Measurements from ENCODE around the gene NUB1.

NUB1 gene

DNA sequence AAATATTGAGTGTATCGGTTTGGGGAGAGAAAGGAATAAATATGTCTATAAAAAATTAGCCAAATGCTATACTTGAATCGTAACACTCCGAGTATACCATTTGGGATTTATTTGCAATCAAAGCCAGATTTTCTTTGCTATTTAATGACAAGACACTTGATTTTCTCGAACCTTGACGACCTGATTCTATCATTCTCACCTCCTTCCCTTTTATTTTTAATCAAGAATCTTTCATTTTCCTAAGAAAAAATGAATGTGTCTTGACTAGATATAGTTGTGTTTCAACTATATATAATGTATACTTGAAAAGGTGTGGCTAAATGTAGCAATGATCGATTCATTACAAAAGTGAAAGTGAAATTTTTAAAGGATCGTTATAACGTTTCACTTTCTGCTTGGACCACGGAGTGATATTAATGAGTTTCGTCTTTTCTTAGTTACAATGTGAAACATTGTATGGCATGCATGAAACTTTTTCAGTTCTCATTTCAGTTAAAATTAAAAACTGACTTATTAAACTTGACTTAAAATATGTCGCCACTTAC is 562 bp downstream of the NUB1 start:
- TF ChIP-seq, protein P1, sequence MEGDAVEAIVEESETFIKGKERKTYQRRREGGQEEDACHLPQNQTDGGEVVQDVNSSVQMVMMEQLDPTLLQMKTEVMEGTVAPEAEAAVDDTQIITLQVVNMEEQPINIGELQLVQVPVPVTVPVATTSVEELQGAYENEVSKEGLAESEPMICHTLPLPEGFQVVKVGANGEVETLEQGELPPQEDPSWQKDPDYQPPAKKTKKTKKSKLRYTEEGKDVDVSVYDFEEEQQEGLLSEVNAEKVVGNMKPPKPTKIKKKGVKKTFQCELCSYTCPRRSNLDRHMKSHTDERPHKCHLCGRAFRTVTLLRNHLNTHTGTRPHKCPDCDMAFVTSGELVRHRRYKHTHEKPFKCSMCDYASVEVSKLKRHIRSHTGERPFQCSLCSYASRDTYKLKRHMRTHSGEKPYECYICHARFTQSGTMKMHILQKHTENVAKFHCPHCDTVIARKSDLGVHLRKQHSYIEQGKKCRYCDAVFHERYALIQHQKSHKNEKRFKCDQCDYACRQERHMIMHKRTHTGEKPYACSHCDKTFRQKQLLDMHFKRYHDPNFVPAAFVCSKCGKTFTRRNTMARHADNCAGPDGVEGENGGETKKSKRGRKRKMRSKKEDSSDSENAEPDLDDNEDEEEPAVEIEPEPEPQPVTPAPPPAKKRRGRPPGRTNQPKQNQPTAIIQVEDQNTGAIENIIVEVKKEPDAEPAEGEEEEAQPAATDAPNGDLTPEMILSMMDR (IDR thresholded peaks at IDR 0.05; ENCODE audit: control insufficient read depth, insufficient read depth, low read depth, low read length, missing control alignments): no peak
- peak overlapping the region; percentile 70 for H3K4me3 ChIP-seq (ENCODE audit: control insufficient read depth, low read depth, low read length)
- no peak for DNase-seq (ENCODE audit: low read depth)

DNA sequence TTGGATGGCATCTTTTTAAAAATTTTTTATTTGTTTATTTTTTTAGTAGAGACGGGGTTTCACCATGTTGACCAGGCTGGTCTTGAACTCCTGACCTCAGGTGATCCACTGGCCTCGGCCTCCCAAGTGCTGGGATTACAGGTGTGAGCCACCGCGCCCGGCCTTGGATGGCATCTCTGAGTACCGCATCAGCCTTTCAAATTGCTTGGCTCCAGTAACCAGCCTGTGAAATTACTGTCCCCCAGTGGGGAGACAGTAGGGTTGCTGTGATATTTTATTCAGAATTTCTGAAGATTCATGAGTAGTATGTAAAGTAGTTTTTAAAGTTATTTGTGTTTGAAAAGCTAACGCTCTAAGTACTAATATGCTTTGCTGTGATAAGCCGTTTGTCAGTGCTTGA is 1.2 kb downstream of the NUB1 start:
- peak overlapping the region; percentile 70 for H3K4me3 ChIP-seq (ENCODE audit: control insufficient read depth, low read depth, low read length)
- no peak for DNase-seq (ENCODE audit: low read depth)
- TF ChIP-seq, protein P1 (IDR thresholded peaks at IDR 0.05; ENCODE audit: control insufficient read depth, insufficient read depth, low read depth, low read length, missing control alignments): no peak

- H3K4me3 ChIP-seq (ENCODE audit: control insufficient read depth, low read depth, low read length): no peak overlapping the region
- TF ChIP-seq, protein P1 (IDR thresholded peaks at IDR 0.05; ENCODE audit: control insufficient read depth, insufficient read depth, low read depth, low read length, missing control alignments): no peak
- no peak for DNase-seq (ENCODE audit: low read depth)
Observed at GRCh38 chr7:151343516-151343915, 1.9 kb downstream of the NUB1 start.

DNA sequence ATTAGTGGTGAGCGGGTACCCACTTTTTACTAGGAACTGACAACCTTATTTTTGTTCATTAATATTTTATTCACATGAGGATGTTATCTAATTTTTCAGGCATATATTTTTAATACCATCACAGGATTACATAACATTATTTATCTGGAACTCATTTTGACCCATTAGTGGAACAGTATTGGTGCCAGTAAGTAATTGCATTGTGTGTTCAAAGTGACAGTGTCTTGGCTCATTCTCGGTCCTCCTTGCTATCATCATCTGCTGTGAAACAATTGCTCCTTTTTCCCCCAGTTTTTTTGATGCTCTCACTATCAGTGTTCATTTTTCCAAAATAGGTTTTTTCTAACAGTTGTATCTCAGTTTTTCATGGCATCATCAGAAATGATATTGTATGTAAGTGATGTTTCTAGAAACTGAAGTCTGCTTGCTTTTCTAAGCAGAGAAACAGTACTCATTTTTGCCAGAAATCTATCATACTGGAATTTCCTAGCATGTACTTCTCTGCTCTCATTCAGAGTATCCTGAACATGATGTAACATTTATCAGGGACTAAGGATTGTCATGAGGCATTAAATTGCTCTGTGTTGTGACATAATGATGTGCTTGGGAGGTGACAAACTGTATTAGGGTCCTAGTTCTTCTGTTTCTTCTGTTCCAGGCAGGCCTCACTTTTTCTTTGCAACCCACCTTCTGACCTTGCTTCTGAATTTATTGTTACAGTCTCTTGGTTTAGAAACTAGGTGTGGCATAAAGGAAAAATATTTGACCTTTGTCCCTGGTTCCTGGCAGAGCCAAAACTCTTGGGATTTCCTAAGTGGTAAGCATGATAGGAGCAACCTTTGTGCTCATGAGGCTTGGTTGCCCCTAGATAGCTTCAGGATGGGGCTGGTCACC is 4.2 kb downstream of the NUB1 start:
- no peak for DNase-seq (ENCODE audit: low read depth)
- H3K4me3 ChIP-seq (ENCODE audit: control insufficient read depth, low read depth, low read length): no peak overlapping the region
- TF ChIP-seq, protein P1 (IDR thresholded peaks at IDR 0.05; ENCODE audit: control insufficient read depth, insufficient read depth, low read depth, low read length, missing control alignments): no peak

DNA sequence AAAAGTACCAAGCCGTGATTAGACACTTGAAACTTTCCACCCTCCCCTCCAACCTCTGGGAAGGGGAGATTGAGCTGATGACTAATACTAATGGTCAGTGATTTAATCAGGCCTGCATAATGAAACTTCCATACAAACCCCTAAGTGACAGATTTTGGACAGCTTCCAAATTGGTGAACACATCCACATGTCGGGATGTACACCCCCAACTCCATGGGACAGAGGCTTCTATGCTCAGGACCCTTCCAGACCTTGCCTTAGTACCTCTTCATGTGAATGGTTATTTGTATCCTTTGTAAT is 4.8 kb downstream of the NUB1 start:
- no peak overlapping the region for H3K4me3 ChIP-seq (ENCODE audit: control insufficient read depth, low read depth, low read length)
- no peak for DNase-seq (ENCODE audit: low read depth)

GRCh38 chr7:151347200-151347599 is 5.6 kb downstream of the NUB1 start:
- no peak for DNase-seq (ENCODE audit: low read depth)
- TF ChIP-seq, protein P1 (IDR thresholded peaks at IDR 0.05; ENCODE audit: control insufficient read depth, insufficient read depth, low read depth, low read length, missing control alignments): no peak
- H3K4me3 ChIP-seq (ENCODE audit: control insufficient read depth, low read depth, low read length): no peak overlapping the region

More for the DNA sequence above, 4.8 kb downstream of the NUB1 start:
- TF ChIP-seq, protein P1 (IDR thresholded peaks at IDR 0.05; ENCODE audit: control insufficient read depth, insufficient read depth, low read depth, low read length, missing control alignments): no peak

Measured in AG09309 (cell line).